Stimulated activated CD8-positive, alpha-beta memory T cell treated with anti-CD3 and anti-CD28 coated beads, Interleukin-15, amount 100 ng/mL, for 24 hours (primary cell): ENCODE results near the gene CACNA1H.
"Not testable (repeated sequence)": the region's sequence is repeated elsewhere in the genome, so short reads cannot be mapped to it uniquely, and the experiment has no call there.

Source experiments
- DNase-seq: peaks from one replicate; pipeline ENCODE4 v3.0.0-alpha.2; 2020; ENCODE audit warnings: low read depth

The CACNA1H gene

GRCh38 chr16:1228227-1228626 lies 75.3 kb downstream of the CACNA1H start:
- not testable (repeated sequence) for DNase-seq

- not testable (repeated sequence) for DNase-seq
Measured at GRCh38 chr16:1229476-1229875, 76.6 kb downstream of the CACNA1H start.

GRCh38 chr16:1230084-1230470 lies 77.2 kb downstream of the CACNA1H start, which contains the start of gene TPSB2:
TSS of gene TPSB2 (minus strand) at chr16:1230184. CDS start at chr16:1229951, 233 bp downstream.
- DNase-seq, result not testable (repeated sequence)

GRCh38 chr16:1230471-1231212 lies 77.7 kb downstream of the CACNA1H start:
- DNase-seq, result not testable (repeated sequence)

- not testable (repeated sequence) for DNase-seq
Measured at GRCh38 chr16:1231301-1231700, 78.4 kb downstream of the CACNA1H start.

- DNase-seq, result not testable (repeated sequence)
Measured at GRCh38 chr16:1232049-1232748, 79.3 kb downstream of the CACNA1H start.

GRCh38 chr16:1236659-1237058 lies 83.8 kb downstream of the CACNA1H start:
- DNase-seq, result not testable (repeated sequence)

GRCh38 chr16:1237990-1238389 lies 85.1 kb downstream of the CACNA1H start:
- no peak for DNase-seq

GRCh38 chr16:1238909-1239308 lies 86.0 kb downstream of the CACNA1H start:
- DNase-seq, result not testable (repeated sequence)

GRCh38 chr16:1239575-1239974 lies 86.7 kb downstream of the CACNA1H start:
- DNase-seq, result not testable (repeated sequence)

- DNase-seq, result not testable (repeated sequence)
Measured at GRCh38 chr16:1240436-1240835, 87.5 kb downstream of the CACNA1H start, which contains the start of gene TPSAB1. TSS of gene TPSAB1 (plus strand) at chr16:1240705. CDS start at chr16:1240939, 234 bp downstream.

- not testable (repeated sequence) for DNase-seq
Measured at GRCh38 chr16:1241081-1241480, 88.2 kb downstream of the CACNA1H start.

- not testable (repeated sequence) for DNase-seq
Measured at GRCh38 chr16:1243363-1243762, 90.5 kb downstream of the CACNA1H start.

GRCh38 chr16:1243907-1244850 lies 91.3 kb downstream of the CACNA1H start:
- DNase-seq, result not testable (repeated sequence)

- no peak for DNase-seq
Measured at GRCh38 chr16:1244881-1245280, 92.0 kb downstream of the CACNA1H start.

GRCh38 chr16:1245452-1246020 lies 92.6 kb downstream of the CACNA1H start:
- no peak for DNase-seq

- not testable (repeated sequence) for DNase-seq
Measured at GRCh38 chr16:1247903-1248537, 95.1 kb downstream of the CACNA1H start.

- DNase-seq, result not testable (repeated sequence)
Measured at GRCh38 chr16:1249031-1249755, 96.3 kb downstream of the CACNA1H start.

GRCh38 chr16:1253701-1254364 lies 100.9 kb downstream of the CACNA1H start:
- not testable (repeated sequence) for DNase-seq

- DNase-seq, result not testable (repeated sequence)
Measured at GRCh38 chr16:1254821-1255220, 101.9 kb downstream of the CACNA1H start.
